Right lobe of liver (tissue), 6 donors: Measurements from ENCODE around the gene RBM6. TPM values are rescaled to one million over a fixed set of nuclear protein-coding genes. Genes with fewer than 3 reads are reported as not detected.
A peak's percentile ranks its signal among the peaks of the same experiment; 100 is the strongest.

ENCODE experiments used
- ATAC-seq, 4 donors: fragments of 200-7000 bp; cut with Tn5 transposase; one replicate each; pipeline ENCODE4 v1.9.1; 2020; ENCODE audit warnings: mild to moderate bottlenecking in 4 of 4, moderate library complexity in 4 of 4
- DNase-seq, 3 donors: peaks; one replicate each; pipeline ENCODE4 v3.0.0-alpha.2; 2020
- H3K27ac ChIP-seq, 3 donors: fragments of 200-600 bp; one replicate each; pipeline ENCODE4 v1.8.0; 2022
- H3K27me3 ChIP-seq, 2 donors: fragments of 200-600 bp; one replicate each; pipeline ENCODE4 v1.8.0; 2022
- H3K36me3 ChIP-seq, 4 donors: fragments of 200-600 bp; sonication (generic) in 1 of 4; one replicate each; pipeline versions ENCODE4 v1.5.1 to v1.8.0; 2017 to 2022; ENCODE audit warnings: control low read depth in 1 of 4
- H3K4me1 ChIP-seq, 4 donors: fragments of 200-600 bp; sonication (generic) in 1 of 4; one replicate each; pipeline versions ENCODE4 v1.5.1 to v1.8.0; 2017 to 2022; ENCODE audit warnings: control low read depth in 1 of 4
- H3K4me3 ChIP-seq, 3 donors: fragments of 200-600 bp; one replicate each; pipeline ENCODE4 v1.8.0; 2022
- H3K9me3 ChIP-seq, 4 donors: fragments of 200-600 bp; sonication (generic) in 1 of 4; one replicate each; pipeline versions ENCODE4 v1.5.1 to v1.8.0; 2017 to 2022; ENCODE audit warnings: control low read depth in 1 of 4
- POLR2A ChIP-seq: fragments of 450-650 bp; IDR thresholded peaks from one replicate; pipeline ENCODE4 v1.6.1; 2017; ENCODE audit warnings: antibody characterized with exemption, mild to moderate bottlenecking
- WGBS: methylation state at CpG from one replicate; pipeline ENCODE4 v1.1.6; 2018; ENCODE audit warnings: low coverage, low lambda C conversion rate; ENCODE audit not compliant: insufficient coverage; ENCODE audit errors: missing lambda C conversion rate; 5-methylcytosine and 5-hydroxymethylcytosine counted together
- intact Hi-C, 2 donors: fragments of 100-400 bp; cut with DNase I; formaldehyde crosslinking; loops; one replicate each; pipeline versions ENCODE4 v1.11.2 to v1.14.1; 2022
- total RNA-seq, 6 experiments: library from RNA; depleted of rRNA in 2 of 6; stranded (reverse); fragments of >200 nt in 2 of 6; fragmentation: NEBNext Ultra II Directional in 3 of 6; extraction: Animal tissue kit (Norgen Biotek cat#: 25700) in 3 of 6; gene quantifications; one replicate each; pipeline versions ENCODE4 v1.1.0 to v1.2.4, GENCODE V29; 2016 to 2023
- TF ChIP-seq, protein P1 (sequence below), 4 donors: fragments of 200-600 bp in 3 of 4; fragments of 450-650 bp in 1 of 4; IDR thresholded peaks; one replicate each; pipeline versions ENCODE4 v1.5.1 to v1.8.0; 2016 to 2022; ENCODE audit warnings: antibody characterized with exemption in 4 of 4, mild to moderate bottlenecking in 2 of 4
- donor health status: DM: no; HTN: yes; CAD: no.
- donor health status: DM: no; HTN: no; CAD: no.
- donor health status: DM: no; HTN: no; CAD: no.
- donor health status: DM: no; HTN: yes; CAD: no.
- donor health status: DM: no; HTN: yes; CAD: no.

The RBM6 gene
- total RNA-seq, 6 experiments from 2014 or later = 25.9 to 46.4 (median 32.9) TPM

GRCh38 chr3:49926117-49926728, 13.7 kb upstream of the RBM6 start:
- intact Hi-C loops = no loop called here
- H3K27ac ChIP-seq = no peak overlapping the region
- no peaks in the 10 kb centered on the region for H3K9me3 ChIP-seq
- TF ChIP-seq, protein P1, sequence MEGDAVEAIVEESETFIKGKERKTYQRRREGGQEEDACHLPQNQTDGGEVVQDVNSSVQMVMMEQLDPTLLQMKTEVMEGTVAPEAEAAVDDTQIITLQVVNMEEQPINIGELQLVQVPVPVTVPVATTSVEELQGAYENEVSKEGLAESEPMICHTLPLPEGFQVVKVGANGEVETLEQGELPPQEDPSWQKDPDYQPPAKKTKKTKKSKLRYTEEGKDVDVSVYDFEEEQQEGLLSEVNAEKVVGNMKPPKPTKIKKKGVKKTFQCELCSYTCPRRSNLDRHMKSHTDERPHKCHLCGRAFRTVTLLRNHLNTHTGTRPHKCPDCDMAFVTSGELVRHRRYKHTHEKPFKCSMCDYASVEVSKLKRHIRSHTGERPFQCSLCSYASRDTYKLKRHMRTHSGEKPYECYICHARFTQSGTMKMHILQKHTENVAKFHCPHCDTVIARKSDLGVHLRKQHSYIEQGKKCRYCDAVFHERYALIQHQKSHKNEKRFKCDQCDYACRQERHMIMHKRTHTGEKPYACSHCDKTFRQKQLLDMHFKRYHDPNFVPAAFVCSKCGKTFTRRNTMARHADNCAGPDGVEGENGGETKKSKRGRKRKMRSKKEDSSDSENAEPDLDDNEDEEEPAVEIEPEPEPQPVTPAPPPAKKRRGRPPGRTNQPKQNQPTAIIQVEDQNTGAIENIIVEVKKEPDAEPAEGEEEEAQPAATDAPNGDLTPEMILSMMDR (IDR thresholded peaks at IDR 0.05) = no peak
- no peak for TF ChIP-seq POLR2A
- no peak overlapping the region for H3K4me3 ChIP-seq
- ATAC-seq (no peak), DNase-seq (no peak)
- no peaks in the 10 kb centered on the region for H3K27me3 ChIP-seq
- no peaks in the 10 kb centered on the region for H3K36me3 ChIP-seq
- 93% methylated on average over 4 of the region's 4 CpGs for WGBS
- peaks cover 0 to 11% (median 2%) of the 10 kb centered on the region in 4 donors for H3K4me1 ChIP-seq

DNA sequence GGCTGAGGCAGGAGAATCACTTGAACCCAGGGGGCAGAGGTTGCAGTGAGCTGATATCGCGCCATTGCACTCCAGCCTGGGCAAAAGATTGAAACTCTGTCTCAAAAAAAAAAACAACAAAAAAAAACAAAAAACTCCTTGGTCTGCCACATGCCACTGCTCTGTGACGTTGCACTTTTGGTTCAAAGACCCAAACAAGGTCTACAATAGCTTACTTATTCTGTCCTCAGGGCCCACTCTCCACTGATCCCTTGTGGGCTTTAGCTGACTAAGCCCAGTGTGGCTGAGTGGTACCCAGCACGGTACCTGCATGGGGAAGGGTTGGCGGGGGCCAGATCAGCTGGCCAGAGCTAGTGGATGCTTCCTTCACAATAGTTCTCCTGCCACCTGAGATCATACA, 12.2 kb upstream of the RBM6 start:
- ATAC-seq (no peak), DNase-seq (no peak)
- Histone ChIP-seq H3K4me1 (peaks cover 0 to 11% (median 2%) of the 10 kb centered on the region in 4 donors), H3K36me3 (no peaks in the 10 kb centered on the region), H3K27me3 (no peaks in the 10 kb centered on the region), H3K9me3 (no peaks in the 10 kb centered on the region), H3K27ac (no peak overlapping the region), H3K4me3 (no peak overlapping the region)
- 89% methylated on average over 3 of the region's 5 CpGs for WGBS
- intact Hi-C loops = no loop called here
- TF ChIP-seq, protein P1 (IDR thresholded peaks at IDR 0.05) = no peak
- TF ChIP-seq POLR2A = no peak

GRCh38 chr3:49928481-49929017, 11.4 kb upstream of the RBM6 start:
- Histone ChIP-seq H3K36me3 (no peaks in the 10 kb centered on the region), H3K4me1 (peaks cover 0 to 11% (median 2%) of the 10 kb centered on the region in 4 donors), H3K4me3 (peak overlapping the region; percentile 82 to 92 (median 92)), H3K27ac (no peak overlapping the region), H3K9me3 (no peaks in the 10 kb centered on the region), H3K27me3 (no peaks in the 10 kb centered on the region)
- intact Hi-C loops = no loop called here
- ATAC-seq (peak in 2 of 4 donors; percentile 8 to 9), DNase-seq (peak in 1 of 3 donors; percentile 56)
- TF ChIP-seq, protein P1 (IDR thresholded peaks at IDR 0.05) = no peak
- TF ChIP-seq POLR2A = no peak
- 19% methylated on average over 5 of the region's 5 CpGs for WGBS

- intact Hi-C loops = no loop called here
- peak within 1 kb of the TSS; percentile 82 to 92 (median 92) for H3K4me3 ChIP-seq
Measured at GRCh38 chr3:49929291-49930167, 10.4 kb upstream of the RBM6 start, which contains the start of gene MON1A. Gene MON1A, minus strand, starts transcription at chr3:49929811. Its CDS starts 16,465 bp downstream, at chr3:49913346.

More at GRCh38 chr3:49929291-49930167, 10.4 kb upstream of the RBM6 start, which contains the start of gene MON1A:
- TF ChIP-seq, protein P1 (IDR thresholded peaks at IDR 0.05) = peak in 3 of 4 donors; percentile 26 to 44 (median 40)
- peak; percentile 77 for TF ChIP-seq POLR2A
- peak; percentile 97 to 99 (median 99) for ATAC-seq
- DNase-seq = peak; percentile 96 to 99 (median 98)
- H3K27me3 ChIP-seq = no peaks in the 10 kb centered on the region
- no peaks in the 10 kb centered on the region for H3K36me3 ChIP-seq
- 0% methylated on average over 2 of the region's 56 CpGs for WGBS
- H3K4me1 ChIP-seq = peaks cover 0 to 11% (median 2%) of the 10 kb centered on the region in 4 donors
- H3K9me3 ChIP-seq = no peaks in the 10 kb centered on the region
- H3K27ac ChIP-seq = peak within 1 kb of the TSS; percentile 38 to 79 (median 78)
